ENCODE data around the gene NEUROD6.

- no peak for TF ChIP-seq CTCF (IDR thresholded peaks at IDR 0.05; ENCODE audit: insufficient read depth, low read length, poor library complexity, severe bottlenecking)
- TF ChIP-seq EZH2phosphoT487 (conservative IDR thresholded peaks at IDR 0.05; ENCODE audit: low read length), result no peak
Observed at GRCh38 chr7:31305260-31305659, 35.3 kb downstream of the NEUROD6 start.

Data from SU-DHL-6 (cell line).